ENCODE measurements around the gene TNPO3. TPM values are rescaled to one million over a fixed set of nuclear protein-coding genes. Genes with fewer than 3 reads are reported as not detected.
"Not testable (repeated sequence)": the region's sequence is repeated elsewhere in the genome, so short reads cannot be mapped to it uniquely, and the experiment has no call there.

Gene TNPO3
- total RNA-seq, 1 donor from 2014 or later: 32.6 TPM

DNA sequence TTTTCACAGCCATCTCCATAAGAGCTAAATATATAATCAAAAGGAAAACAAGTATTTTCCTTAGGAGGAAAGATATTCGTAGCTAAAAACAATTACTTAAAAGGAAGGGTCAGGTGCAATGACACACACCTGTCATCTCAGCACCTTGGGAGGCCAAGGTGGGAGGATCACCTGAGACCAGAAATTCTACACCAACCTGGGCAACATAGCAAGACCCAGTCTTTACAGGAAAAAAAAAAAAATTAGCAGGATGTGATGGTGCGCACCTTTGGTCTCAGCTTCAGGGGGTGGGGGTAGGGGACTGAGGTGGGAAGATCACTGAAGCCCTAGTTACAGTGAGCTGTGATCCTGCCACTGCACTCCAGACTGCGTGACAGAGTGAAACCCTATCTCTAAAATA lies 11.9 kb downstream of the TNPO3 start:
- intact Hi-C loops (cut with micrococcal nuclease): no loop called here
- Histone ChIP-seq H3K4me3 (no peak overlapping the region), H3K27me3 (ENCODE audit: low read depth) (no peaks in the 10 kb centered on the region), H3K36me3 (peaks cover 21% of the 10 kb centered on the region), H3K9me3 (replicated peaks) (no peaks in the 10 kb centered on the region), H3K27ac (replicated peaks) (no peak overlapping the region), H3K4me1 (peaks cover 49% of the 10 kb centered on the region)
- no peak for DNase-seq
- TF ChIP-seq, protein P1, sequence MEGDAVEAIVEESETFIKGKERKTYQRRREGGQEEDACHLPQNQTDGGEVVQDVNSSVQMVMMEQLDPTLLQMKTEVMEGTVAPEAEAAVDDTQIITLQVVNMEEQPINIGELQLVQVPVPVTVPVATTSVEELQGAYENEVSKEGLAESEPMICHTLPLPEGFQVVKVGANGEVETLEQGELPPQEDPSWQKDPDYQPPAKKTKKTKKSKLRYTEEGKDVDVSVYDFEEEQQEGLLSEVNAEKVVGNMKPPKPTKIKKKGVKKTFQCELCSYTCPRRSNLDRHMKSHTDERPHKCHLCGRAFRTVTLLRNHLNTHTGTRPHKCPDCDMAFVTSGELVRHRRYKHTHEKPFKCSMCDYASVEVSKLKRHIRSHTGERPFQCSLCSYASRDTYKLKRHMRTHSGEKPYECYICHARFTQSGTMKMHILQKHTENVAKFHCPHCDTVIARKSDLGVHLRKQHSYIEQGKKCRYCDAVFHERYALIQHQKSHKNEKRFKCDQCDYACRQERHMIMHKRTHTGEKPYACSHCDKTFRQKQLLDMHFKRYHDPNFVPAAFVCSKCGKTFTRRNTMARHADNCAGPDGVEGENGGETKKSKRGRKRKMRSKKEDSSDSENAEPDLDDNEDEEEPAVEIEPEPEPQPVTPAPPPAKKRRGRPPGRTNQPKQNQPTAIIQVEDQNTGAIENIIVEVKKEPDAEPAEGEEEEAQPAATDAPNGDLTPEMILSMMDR (IDR thresholded peaks at IDR 0.05; ENCODE audit: borderline replicate concordance): no peak

DNA sequence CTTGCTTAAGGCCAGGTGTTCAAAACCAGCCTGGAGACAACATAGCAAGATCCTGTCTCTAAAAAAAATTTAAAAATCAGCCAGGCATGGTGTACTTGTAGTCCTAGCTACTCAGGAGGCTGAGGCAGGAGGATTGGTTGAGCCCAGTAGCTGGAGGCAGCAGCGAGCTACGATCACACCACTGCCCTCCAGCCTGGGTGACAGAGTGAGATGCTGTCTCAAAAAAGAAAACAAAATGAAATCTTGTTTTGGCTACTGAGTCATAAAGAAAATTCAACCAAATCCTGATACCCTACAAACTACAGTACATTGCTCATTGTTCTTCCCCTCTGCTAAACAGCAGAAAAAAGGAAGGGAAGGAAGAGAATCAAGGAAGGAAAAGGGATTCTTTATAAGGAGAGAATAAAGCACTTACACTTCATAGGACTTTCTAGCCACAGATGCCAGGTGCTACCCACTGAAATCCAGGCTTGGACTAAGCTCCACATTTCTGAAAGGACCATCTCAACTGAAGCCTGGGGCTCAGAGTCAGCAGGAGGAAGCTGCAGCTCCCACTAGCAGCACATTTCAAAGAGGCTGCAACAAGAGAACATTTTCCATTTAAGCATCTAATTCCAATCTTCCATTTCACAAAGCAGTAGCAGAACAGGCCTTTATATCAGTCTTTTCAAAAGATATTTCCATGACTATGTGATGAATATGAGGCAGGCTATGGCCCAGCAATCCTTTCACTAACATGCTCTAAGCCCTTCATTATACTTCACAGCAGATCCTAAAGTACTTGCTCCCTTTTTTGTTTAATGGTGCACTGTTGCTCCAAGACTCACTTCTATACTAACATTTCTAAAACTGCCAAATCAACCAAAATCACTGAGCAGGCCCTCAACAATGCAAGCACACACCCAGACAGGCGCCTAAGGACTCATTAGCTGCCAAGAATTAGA lies 13.5 kb downstream of the TNPO3 start:
- H3K9me3 ChIP-seq (replicated peaks): no peaks in the 10 kb centered on the region

DNA sequence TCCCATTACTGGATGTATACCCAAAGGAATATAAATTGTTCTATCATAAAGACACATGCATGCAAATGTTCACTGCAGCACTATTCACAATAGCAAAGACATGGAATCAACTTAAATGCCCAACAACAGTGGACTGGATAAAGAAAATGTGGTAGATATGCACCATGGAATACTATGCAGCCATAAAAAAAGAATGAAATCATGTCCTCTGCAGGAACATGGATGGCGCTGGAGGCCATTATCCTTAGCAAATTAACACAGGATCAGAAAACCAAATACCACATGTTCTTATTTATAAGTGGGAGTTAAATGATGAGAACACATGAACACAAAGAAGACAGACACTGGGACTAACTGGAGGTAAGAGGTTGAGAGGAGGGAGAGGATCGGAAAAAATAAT lies 16.4 kb downstream of the TNPO3 start:
- H3K27me3 ChIP-seq (ENCODE audit: low read depth); DNase-seq; H3K9me3 ChIP-seq (replicated peaks); H3K27ac ChIP-seq (replicated peaks); H3K4me3 ChIP-seq; intact Hi-C loops (cut with micrococcal nuclease): not testable (repeated sequence)
- H3K4me1 ChIP-seq: peaks cover 17% of the 10 kb centered on the region
- peaks cover 29% of the 10 kb centered on the region for H3K36me3 ChIP-seq

More for the DNA sequence above, 13.5 kb downstream of the TNPO3 start:
- Histone ChIP-seq H3K4me1 (peaks cover 42% of the 10 kb centered on the region), H3K27ac (replicated peaks) (no peak overlapping the region), H3K27me3 (ENCODE audit: low read depth) (no peaks in the 10 kb centered on the region), H3K4me3 (no peak overlapping the region), H3K36me3 (peaks cover 21% of the 10 kb centered on the region)
- intact Hi-C loops (cut with micrococcal nuclease): no loop called here
- DNase-seq: no peak
- TF ChIP-seq, protein P1 (IDR thresholded peaks at IDR 0.05; ENCODE audit: borderline replicate concordance): no peak

DNA sequence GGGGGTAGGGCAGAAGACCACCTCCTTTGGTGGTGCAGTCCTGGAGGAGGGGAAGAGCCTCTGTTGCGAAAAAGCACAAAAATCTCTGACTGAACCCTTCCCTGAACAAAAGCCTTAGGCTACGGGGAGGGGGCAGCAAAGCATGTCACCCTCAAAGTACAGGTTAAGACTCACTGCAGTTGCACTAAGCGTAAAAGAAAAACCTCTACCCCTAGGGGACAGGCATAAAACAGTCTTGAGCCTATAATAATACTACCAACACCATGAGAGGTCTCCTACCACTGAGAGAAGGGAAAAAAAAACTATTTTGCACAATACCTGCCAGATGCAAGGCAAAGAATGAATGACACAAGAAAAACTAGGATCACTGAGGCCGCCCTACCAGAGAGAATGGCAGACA lies 17.3 kb downstream of the TNPO3 start:
- no peak overlapping the region for H3K4me3 ChIP-seq
- DNase-seq: no peak
- no peaks in the 10 kb centered on the region for H3K9me3 ChIP-seq (replicated peaks)
- peaks cover 29% of the 10 kb centered on the region for H3K36me3 ChIP-seq
- peaks cover 10% of the 10 kb centered on the region for H3K4me1 ChIP-seq
- intact Hi-C loops (cut with micrococcal nuclease): no loop called here
- TF ChIP-seq, protein P1 (IDR thresholded peaks at IDR 0.05; ENCODE audit: borderline replicate concordance): no peak
- no peak overlapping the region for H3K27ac ChIP-seq (replicated peaks)
- H3K27me3 ChIP-seq (ENCODE audit: low read depth): no peaks in the 10 kb centered on the region

DNA sequence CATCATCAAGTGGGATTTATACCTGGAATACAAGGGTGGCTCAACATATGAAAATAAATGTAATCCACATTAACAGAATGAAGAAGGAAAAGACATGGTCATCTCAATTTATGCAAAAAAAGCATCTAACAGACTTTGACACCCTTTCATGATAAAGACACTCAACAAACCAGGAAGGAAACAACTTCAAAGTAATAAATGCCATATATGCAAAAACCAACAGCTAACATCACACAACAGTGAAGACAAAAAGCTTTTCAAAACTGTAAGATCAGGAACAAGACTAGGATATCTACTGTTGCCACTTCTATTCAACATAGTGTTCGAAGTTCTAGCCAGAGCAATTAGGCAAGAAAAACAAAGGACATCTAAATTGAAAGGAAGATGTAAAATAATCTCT lies 22.9 kb downstream of the TNPO3 start:
- peaks cover 13% of the 10 kb centered on the region for H3K4me1 ChIP-seq
- H3K9me3 ChIP-seq (replicated peaks): no peaks in the 10 kb centered on the region
- no peak for DNase-seq
- intact Hi-C loops (cut with micrococcal nuclease): no loop called here
- H3K36me3 ChIP-seq: peaks cover 16% of the 10 kb centered on the region
- no peak overlapping the region for H3K4me3 ChIP-seq
- TF ChIP-seq, protein P1 (IDR thresholded peaks at IDR 0.05; ENCODE audit: borderline replicate concordance): no peak
- no peak overlapping the region for H3K27ac ChIP-seq (replicated peaks)
- no peaks in the 10 kb centered on the region for H3K27me3 ChIP-seq (ENCODE audit: low read depth)

DNA sequence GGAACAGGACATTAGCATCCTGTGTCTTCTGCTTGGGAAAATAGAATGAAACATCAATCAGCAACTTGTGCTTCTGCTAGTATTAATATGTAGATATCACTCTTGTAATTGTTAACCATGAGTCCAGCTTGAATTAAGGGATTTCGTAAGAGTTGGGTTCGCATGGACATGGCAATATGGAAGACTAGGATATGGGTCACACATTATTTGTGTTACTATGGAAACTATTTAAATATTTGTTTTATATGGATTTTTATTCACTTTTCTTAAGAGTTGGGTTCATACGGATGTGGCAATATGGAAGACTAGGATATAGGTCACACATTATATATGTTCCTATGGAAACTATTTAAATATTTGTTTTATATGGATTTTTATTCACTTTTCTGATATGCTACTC lies 24.5 kb downstream of the TNPO3 start:
- Histone ChIP-seq H3K27me3 (ENCODE audit: low read depth) (no peaks in the 10 kb centered on the region), H3K4me1 (peaks cover 13% of the 10 kb centered on the region), H3K4me3 (no peak overlapping the region), H3K36me3 (peaks cover 16% of the 10 kb centered on the region), H3K27ac (replicated peaks) (no peak overlapping the region), H3K9me3 (replicated peaks) (no peaks in the 10 kb centered on the region)
- no peak for DNase-seq
- TF ChIP-seq, protein P1 (IDR thresholded peaks at IDR 0.05; ENCODE audit: borderline replicate concordance): no peak
- intact Hi-C loops (cut with micrococcal nuclease): no loop called here
